ENCODE results near the gene GAS2L1. TPM values are rescaled to one million over a fixed set of nuclear protein-coding genes. Genes with fewer than 3 reads are reported as not detected.
A peak's percentile ranks its signal among the peaks of the same experiment; 100 is the strongest.

The GAS2L1 gene
- total and polyA plus RNA-seq, 2 experiments from 2014 or later: 17.3 to 21.0 TPM

DNA sequence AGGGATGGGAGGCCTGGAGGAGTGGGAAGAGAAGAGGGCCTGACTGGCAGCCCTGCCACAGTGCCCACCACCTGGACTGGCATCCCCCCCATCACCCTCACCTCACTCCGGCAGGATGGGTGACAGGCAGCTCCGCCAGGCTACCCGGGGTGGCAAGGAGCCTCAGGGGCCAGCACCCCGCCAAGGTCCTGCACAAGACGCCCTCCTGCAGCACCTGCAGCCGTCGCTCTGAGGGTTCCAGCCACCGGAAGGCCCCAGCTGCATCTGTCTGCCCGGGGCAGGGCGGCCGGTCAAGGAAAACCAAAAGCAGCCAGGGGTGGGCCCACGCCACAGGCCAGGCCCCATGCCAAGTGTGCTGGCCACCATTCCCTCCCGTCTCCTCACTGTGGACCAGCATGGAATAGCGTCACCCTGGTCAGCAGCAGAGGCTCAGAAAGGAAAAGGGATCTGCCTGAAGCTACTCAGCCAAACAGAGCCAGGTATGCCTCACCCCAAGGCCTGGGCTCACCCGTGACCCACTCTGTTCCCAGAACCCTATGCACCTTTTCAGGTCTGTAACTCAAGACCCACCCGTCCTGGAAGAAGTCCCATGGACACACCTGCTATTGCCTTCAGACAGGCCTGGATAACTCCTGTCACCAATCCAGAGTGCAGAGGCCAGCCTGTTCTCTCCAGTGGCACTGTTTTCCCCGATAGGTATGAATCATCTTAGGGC lies 45.7 kb upstream of the GAS2L1 start:
- no peak for DNase-seq (ENCODE audit: low read depth in 1 of 2, low spot score in 1 of 2)

DNA sequence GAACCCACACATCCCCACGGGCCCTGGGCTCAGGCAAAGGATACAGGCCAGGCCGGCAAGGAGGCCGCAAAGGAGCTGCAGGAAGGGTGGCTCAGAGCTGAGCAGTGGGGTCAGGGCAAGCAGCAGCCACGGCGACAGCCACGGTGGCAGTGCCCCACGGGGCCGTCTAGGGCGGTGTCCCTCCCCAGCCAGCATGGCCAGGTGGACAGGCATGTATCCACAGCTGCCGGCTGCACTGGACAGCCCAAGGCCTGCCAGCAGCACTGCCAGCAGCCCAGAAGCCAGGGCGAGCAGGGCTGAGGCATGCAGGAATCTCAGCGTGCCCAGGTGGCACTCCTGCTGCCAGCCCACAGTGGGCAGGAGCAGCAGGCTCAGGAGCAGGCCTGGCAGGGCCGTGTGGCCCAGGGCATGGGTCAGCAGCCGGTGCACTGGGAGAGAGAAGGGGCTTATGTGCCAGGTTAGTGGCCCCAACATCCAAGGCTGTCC lies 42.6 kb upstream of the GAS2L1 start:
- DNase-seq (ENCODE audit: low read depth in 1 of 2, low spot score in 1 of 2): no peak
- Histone ChIP-seq H3K4me1 (ENCODE audit: low read depth) (peaks cover 5% of the 10 kb centered on the region), H3K27ac (no peak overlapping the region), H3K4me3 (no peak overlapping the region), H3K27me3 (no peaks in the 10 kb centered on the region), H3K36me3 (peaks cover 8% of the 10 kb centered on the region), H3K9me3 (ENCODE audit: low read depth) (no peaks in the 10 kb centered on the region)
- TF ChIP-seq, protein P1, sequence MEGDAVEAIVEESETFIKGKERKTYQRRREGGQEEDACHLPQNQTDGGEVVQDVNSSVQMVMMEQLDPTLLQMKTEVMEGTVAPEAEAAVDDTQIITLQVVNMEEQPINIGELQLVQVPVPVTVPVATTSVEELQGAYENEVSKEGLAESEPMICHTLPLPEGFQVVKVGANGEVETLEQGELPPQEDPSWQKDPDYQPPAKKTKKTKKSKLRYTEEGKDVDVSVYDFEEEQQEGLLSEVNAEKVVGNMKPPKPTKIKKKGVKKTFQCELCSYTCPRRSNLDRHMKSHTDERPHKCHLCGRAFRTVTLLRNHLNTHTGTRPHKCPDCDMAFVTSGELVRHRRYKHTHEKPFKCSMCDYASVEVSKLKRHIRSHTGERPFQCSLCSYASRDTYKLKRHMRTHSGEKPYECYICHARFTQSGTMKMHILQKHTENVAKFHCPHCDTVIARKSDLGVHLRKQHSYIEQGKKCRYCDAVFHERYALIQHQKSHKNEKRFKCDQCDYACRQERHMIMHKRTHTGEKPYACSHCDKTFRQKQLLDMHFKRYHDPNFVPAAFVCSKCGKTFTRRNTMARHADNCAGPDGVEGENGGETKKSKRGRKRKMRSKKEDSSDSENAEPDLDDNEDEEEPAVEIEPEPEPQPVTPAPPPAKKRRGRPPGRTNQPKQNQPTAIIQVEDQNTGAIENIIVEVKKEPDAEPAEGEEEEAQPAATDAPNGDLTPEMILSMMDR (IDR thresholded peaks at IDR 0.05; ENCODE audit: low read depth, low read length): no peak

More for the DNA sequence above, 45.7 kb upstream of the GAS2L1 start:
- TF ChIP-seq, protein P1 (IDR thresholded peaks at IDR 0.05; ENCODE audit: low read depth, low read length): no peak
- no peaks in the 10 kb centered on the region for H3K4me1 ChIP-seq (ENCODE audit: low read depth)
- no peak overlapping the region for H3K27ac ChIP-seq
- H3K27me3 ChIP-seq: no peaks in the 10 kb centered on the region
- H3K4me3 ChIP-seq: no peak overlapping the region
- no peaks in the 10 kb centered on the region for H3K9me3 ChIP-seq (ENCODE audit: low read depth)
- peaks cover 8% of the 10 kb centered on the region for H3K36me3 ChIP-seq

DNA sequence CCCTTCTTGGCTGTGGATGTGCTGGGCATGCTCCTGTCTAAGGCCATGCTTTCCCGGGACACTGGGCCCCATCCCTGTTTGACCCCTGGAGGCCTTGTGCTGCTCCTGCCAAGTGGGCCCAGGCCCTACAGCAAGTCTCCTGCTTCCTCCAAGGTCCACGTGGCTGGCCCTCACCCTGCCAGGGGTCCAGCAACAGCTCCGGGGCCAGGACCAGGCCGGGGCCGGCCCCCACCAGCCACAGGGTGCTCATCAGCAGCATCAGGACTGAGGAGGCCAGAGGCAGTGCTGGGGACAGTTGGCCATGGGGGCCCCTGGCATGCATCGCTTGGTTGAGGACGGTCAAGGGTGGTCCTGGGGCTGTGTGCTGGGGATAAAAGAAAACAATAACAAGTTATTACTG lies 41.1 kb upstream of the GAS2L1 start:
- no peak for DNase-seq (ENCODE audit: low read depth in 1 of 2, low spot score in 1 of 2)
- H3K27ac ChIP-seq: no peak overlapping the region
- H3K4me1 ChIP-seq (ENCODE audit: low read depth): peaks cover 13% of the 10 kb centered on the region
- no peaks in the 10 kb centered on the region for H3K27me3 ChIP-seq
- TF ChIP-seq, protein P1 (IDR thresholded peaks at IDR 0.05; ENCODE audit: low read depth, low read length): no peak
- H3K4me3 ChIP-seq: no peak overlapping the region
- peaks cover 8% of the 10 kb centered on the region for H3K36me3 ChIP-seq
- H3K9me3 ChIP-seq (ENCODE audit: low read depth): no peaks in the 10 kb centered on the region

DNA sequence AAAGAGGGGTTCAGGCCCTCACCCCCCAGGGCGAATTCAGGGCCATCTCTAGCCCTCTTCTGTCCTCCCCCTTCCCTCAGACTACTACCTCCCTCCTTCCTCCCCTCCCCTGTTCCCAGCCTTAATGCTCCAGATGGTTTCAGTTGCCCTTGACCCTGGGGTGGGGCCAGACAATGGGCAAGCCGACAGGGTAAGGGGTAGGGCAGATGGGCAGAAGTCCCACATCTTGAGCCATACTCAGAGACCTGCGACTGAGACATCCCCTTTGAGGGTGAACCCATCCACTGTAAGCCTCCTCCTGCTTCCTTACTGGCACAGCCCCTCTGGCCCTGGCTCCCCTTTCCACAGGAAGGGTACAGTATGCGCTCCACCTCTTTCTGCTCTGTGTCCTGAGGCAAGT lies 40.5 kb upstream of the GAS2L1 start:
- Histone ChIP-seq H3K27ac (no peak overlapping the region), H3K27me3 (no peaks in the 10 kb centered on the region), H3K4me3 (no peak overlapping the region), H3K36me3 (peaks cover 8% of the 10 kb centered on the region), H3K9me3 (ENCODE audit: low read depth) (no peaks in the 10 kb centered on the region), H3K4me1 (ENCODE audit: low read depth) (peaks cover 19% of the 10 kb centered on the region)
- TF ChIP-seq, protein P1 (IDR thresholded peaks at IDR 0.05; ENCODE audit: low read depth, low read length): no peak
- no peak for DNase-seq (ENCODE audit: low read depth in 1 of 2, low spot score in 1 of 2)

DNA sequence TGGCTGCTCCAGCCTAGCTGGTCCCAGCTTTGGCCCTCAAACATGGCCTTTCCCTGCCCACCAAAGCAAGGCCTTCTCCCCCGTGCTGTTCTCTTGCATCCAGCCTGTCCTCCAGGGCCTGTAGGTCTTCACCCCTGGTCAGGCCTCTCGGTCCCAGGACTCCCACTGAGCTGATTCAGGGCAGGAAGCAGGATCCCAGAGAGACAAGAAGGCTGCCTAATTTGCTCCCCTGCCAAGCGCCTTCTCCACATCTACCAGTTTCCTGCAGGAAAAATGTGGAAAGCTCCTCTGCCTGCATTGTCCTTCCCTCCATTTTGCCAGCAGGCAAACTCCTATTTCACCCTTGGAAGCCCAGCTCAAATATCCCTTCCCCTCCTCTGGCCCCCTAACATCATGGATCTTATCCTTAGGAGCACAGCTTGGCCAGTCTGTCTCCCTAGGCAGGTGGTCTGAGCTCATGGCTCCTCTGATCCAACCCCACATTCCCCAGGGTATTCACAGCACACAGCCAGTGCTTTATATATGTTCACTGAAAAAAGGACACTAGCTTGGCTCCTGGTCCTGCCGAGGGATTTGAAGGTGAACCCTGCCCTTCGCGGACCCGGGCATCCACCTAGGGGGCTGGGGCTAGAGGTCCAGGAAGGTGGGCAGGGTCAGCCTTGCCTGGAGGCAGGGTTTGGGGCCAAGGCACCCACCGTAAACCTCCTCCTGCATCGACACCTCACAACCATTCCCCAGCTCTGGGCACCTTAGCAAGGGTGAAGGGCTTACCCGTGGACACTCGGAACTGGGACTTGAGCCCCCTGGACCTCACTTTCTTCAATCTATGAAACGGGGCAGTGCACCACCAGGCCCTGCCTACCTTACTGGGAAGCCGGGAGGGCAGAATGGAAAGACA lies 39.6 kb upstream of the GAS2L1 start:
- no peaks in the 10 kb centered on the region for H3K9me3 ChIP-seq (ENCODE audit: low read depth)
- peak overlapping the region; percentile 71 for H3K4me3 ChIP-seq
- DNase-seq (ENCODE audit: low read depth in 1 of 2, low spot score in 1 of 2): peak; percentile 5 to 54
- H3K36me3 ChIP-seq: peaks cover 8% of the 10 kb centered on the region
- H3K4me1 ChIP-seq (ENCODE audit: low read depth): peaks cover 25% of the 10 kb centered on the region
- TF ChIP-seq, protein P1 (IDR thresholded peaks at IDR 0.05; ENCODE audit: low read depth, low read length): no peak
- H3K27ac ChIP-seq: peak overlapping the region; percentile 100
- H3K27me3 ChIP-seq: no peaks in the 10 kb centered on the region
